GM12801 (cell line): Measurements from ENCODE around the gene LSM12.

Experiments used
- CTCF ChIP-seq: IDR thresholded peaks from one replicate; pipeline ENCODE4 v1.5.1; 2011; ENCODE audit warnings: control low read depth; ENCODE audit not compliant: insufficient read length; ENCODE audit errors: extremely low read depth

Gene LSM12

GRCh38 chr17:44053125-44053872 is 13.2 kb downstream of the LSM12 start:
- no peak for TF ChIP-seq CTCF

GRCh38 chr17:44049294-44050060 is 17.0 kb downstream of the LSM12 start:
- TF ChIP-seq CTCF = no peak

GRCh38 chr17:44045486-44045885 is 21.0 kb downstream of the LSM12 start:
- no peak for TF ChIP-seq CTCF

- TF ChIP-seq CTCF = no peak
These were observed 22.4 kb downstream of the LSM12 start for GRCh38 chr17:44044071-44044470.

GRCh38 chr17:44043272-44043696 is 23.2 kb downstream of the LSM12 start:
- TF ChIP-seq CTCF = no peak

GRCh38 chr17:44039829-44040635 is 26.4 kb downstream of the LSM12 start:
- no peak for TF ChIP-seq CTCF

GRCh38 chr17:44038604-44039011 is 27.9 kb downstream of the LSM12 start:
- TF ChIP-seq CTCF = no peak
